ENCODE measurements around the gene PCGF3.
"Not testable (repeated sequence)": the region's sequence is repeated elsewhere in the genome, so short reads cannot be mapped to it uniquely, and the experiment has no call there.

Gene PCGF3

GRCh38 chr4:743463-744211 is 38.0 kb downstream of the PCGF3 start:
- no peak for DNase-seq

GRCh38 chr4:744212-744841 is 38.7 kb downstream of the PCGF3 start:
- DNase-seq, result no peak

GRCh38 chr4:747546-748170 is 42.0 kb downstream of the PCGF3 start:
- no peak for DNase-seq

DNA sequence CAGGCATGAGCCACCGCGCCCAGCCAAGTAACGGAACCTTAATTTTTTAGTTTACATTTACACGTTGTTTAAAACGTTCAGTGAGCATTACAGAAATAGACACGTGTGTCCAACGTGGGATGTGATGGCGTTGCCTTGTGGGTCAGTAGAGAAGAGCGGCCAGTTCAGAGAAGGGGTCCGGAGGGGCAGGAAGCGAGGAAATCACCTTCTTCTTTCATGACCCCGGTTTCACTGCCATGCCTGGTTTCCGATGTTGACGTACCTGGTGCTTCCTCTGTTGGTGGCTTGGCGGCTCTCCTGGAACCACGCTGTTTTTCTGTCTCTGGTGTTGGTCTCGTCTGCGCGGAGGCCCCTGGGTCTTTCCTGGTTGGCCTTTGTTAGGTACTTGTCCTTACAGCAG is 42.8 kb downstream of the PCGF3 start:
- no peak for DNase-seq

- no peak for DNase-seq
Observed at GRCh38 chr4:749698-750666, 44.4 kb downstream of the PCGF3 start.

- no peak for DNase-seq
Observed at GRCh38 chr4:751676-752075, 46.0 kb downstream of the PCGF3 start.

GRCh38 chr4:752196-752861 is 46.7 kb downstream of the PCGF3 start:
- DNase-seq, result no peak

DNA sequence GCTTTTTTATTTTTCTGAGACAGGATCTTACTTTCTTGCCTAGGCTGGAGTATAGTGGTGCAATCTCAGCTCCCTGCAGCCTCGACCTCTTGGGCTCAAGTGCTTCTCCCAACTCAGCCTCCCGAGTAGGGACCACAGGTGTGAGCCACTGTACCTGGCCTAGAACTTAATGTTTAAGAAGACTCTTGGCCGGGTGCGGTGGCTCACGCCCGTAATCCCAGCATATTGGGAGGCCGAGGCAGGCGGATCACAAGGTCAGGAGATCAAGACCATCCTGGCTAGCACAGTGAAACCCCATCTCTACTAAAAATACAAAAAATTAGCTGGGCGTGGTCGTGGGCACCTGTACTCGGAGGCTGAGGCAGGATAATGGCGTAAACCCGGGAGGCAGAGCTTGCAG is 47.6 kb downstream of the PCGF3 start:
- not testable (repeated sequence) for DNase-seq

- no peak for DNase-seq
Observed at GRCh38 chr4:754221-755120, 48.8 kb downstream of the PCGF3 start.

- no peak for DNase-seq
Observed at GRCh38 chr4:757111-757510, 51.5 kb downstream of the PCGF3 start.

- not testable (repeated sequence) for DNase-seq
Observed at GRCh38 chr4:759810-760209, 54.2 kb downstream of the PCGF3 start.

GRCh38 chr4:760616-761015 is 55.0 kb downstream of the PCGF3 start:
- no peak for DNase-seq

- no peak for DNase-seq
Observed at GRCh38 chr4:761086-761485, 55.5 kb downstream of the PCGF3 start.

- DNase-seq, result no peak
Observed at GRCh38 chr4:761739-762138, 56.1 kb downstream of the PCGF3 start.

- no peak for DNase-seq
Observed at GRCh38 chr4:762211-763190, 56.9 kb downstream of the PCGF3 start.

DNA sequence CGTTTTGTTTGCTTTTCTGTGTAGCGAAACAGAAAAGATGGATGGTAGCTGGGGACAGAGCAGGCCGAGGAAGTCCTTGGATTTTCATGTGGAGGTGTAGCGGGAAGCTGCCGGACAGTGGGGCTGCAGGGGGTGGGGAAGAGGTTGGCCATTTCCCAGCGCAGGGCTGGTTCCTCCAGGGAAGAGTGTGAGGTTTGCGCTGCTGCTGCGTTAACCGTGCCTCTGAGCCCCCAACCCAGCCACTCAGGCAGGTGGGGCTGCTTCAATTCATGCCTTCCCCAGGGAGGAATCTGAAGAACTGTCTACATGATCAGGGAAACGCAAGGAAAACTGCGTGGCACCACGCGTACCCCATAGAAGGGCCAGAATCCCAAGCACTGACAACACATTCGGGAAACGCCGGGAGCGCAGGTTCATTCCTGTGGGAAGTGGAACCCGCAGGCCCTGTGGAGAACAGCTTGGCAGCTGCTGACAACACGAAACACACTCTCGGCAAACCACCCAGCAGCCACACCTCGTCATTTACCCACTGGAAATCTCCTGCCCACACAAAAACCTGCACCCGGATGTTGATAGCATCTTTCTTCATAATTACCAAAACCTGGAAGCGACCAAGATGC is 57.7 kb downstream of the PCGF3 start:
- no peak for DNase-seq

- no peak for DNase-seq
Observed at GRCh38 chr4:763922-764321, 58.3 kb downstream of the PCGF3 start.

DNA sequence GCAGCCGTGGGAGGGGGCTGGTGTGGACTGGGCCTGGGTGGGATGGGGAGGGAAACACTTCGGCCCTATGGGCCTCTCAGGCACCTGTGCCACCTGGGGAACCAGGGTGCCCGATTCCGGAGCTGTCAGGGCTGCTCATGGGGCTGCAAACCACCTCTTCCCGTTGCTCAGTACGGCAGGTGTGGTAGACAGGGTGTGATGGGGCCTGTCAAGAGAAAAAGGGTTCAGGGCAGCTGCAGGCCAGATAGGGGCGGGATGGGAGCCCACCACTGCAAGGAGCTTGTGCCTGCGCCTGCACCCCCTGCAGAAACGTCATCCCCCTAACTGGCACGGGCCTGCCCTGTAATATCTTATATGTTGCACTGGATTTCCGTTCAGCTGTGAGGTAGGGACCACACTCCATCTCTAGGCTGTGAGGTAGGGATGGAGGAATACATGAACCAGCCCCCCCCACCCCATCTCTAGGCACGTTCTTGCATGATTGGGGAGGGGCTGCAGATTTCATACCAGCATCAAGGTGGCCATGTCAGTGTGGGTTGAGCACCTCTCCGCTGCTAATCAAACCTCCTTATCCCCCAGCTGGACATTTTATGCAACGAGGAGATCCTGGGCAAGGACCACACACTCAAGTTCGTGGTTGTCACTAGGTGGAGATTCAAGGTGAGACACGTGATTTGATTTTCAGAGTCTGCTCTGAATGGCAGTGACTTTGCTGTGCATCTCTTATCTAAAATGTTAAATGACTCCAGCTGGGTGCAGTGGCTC is 59.0 kb downstream of the PCGF3 start:
- DNase-seq, result no peak

- no peak for DNase-seq
Observed at GRCh38 chr4:766152-766515, 60.5 kb downstream of the PCGF3 start.
